ENCODE data around the gene KREMEN1.

KREMEN1 gene

DNA sequence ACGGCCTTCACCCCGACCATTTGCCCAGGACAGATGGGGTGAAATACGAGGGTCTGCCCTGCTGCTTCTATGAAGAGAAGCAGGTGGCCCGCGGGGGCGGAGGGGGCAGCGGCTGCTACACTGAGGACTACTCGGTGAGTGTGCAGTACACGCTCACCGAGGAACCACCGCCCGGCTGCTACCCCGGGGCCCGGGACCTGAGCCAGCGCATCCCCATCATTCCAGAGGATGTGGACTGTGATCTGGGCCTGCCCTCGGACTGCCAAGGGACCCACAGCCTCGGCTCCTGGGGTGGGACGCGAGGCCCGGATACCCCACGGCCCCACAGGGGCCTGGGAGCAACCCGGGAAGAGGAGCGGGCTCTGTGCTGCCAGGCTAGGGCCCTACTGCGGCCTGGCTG, 22.4 kb upstream of the KREMEN1 start:
- DNase-seq (ENCODE audit: low read depth) = no peak
- TF ChIP-seq, protein P1, sequence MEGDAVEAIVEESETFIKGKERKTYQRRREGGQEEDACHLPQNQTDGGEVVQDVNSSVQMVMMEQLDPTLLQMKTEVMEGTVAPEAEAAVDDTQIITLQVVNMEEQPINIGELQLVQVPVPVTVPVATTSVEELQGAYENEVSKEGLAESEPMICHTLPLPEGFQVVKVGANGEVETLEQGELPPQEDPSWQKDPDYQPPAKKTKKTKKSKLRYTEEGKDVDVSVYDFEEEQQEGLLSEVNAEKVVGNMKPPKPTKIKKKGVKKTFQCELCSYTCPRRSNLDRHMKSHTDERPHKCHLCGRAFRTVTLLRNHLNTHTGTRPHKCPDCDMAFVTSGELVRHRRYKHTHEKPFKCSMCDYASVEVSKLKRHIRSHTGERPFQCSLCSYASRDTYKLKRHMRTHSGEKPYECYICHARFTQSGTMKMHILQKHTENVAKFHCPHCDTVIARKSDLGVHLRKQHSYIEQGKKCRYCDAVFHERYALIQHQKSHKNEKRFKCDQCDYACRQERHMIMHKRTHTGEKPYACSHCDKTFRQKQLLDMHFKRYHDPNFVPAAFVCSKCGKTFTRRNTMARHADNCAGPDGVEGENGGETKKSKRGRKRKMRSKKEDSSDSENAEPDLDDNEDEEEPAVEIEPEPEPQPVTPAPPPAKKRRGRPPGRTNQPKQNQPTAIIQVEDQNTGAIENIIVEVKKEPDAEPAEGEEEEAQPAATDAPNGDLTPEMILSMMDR (conservative IDR thresholded peaks at IDR 0.05; ENCODE audit: low read length) = no peak

DNA sequence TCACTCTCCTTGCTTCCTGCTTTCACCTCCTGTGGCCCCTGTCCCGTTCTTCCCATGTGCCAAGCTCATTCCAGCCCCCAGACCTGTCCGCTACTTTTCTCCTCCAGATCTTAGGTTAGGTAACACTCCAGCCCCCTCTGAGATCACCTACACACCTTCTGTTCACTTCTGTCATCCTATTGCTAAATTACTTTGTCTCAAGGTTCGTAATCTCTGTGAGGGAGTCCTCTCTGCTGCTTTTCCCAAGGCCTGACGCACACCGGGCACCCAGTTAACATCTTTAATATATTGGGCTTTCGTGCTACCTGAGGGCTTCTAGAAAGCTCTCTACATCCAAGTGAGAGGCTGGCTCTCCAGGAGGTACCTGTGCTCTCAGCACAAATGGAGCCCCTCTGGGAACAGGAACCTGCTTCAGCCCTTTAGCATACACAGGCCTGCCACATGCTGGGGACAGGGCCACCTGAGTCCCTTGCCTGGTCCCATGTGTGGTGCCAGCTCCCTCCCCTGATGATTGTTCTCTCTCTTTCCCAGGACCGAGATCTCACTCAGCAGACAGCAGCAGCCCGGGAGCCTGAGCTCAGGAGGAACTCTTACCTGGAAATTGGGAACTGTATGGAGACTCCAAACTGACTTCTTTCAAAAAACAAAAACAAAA, 19.7 kb upstream of the KREMEN1 start:
- H3K4me3 ChIP-seq (ENCODE audit: low read length) = no peak overlapping the region
- no peak for DNase-seq (ENCODE audit: low read depth)
- TF ChIP-seq, protein P1 (conservative IDR thresholded peaks at IDR 0.05; ENCODE audit: low read length) = no peak

More for the DNA sequence above, 22.4 kb upstream of the KREMEN1 start:
- H3K4me3 ChIP-seq (ENCODE audit: low read length) = no peak overlapping the region

DNA sequence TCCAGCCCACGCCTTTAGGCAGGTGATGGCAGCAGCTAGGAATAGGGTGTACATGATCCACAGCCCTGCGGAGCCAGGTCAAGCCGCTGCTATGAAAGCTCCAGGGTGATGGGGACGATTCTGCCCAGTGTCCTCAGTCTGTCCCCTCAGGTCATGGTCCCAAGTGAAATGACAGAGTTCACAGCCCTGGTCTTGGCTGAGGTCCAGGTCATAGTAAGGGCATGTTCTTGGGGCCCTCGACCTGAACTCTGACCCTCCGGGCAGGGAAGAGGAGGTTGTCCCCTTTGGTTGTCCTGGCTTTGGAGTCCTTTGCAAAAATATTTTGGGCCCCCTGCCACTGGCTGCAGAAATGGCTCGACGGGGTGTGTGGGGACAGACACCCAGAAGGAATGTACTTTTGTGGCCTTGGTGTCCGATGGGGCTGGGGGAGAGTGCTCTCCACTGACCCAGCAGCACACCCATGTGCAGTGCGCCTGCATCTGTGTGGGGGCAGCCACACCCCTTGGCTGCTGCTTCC, 18.5 kb upstream of the KREMEN1 start:
- no peak overlapping the region for H3K4me3 ChIP-seq (ENCODE audit: low read length)
- DNase-seq (ENCODE audit: low read depth) = no peak
- TF ChIP-seq, protein P1 (conservative IDR thresholded peaks at IDR 0.05; ENCODE audit: low read length) = no peak

DNA sequence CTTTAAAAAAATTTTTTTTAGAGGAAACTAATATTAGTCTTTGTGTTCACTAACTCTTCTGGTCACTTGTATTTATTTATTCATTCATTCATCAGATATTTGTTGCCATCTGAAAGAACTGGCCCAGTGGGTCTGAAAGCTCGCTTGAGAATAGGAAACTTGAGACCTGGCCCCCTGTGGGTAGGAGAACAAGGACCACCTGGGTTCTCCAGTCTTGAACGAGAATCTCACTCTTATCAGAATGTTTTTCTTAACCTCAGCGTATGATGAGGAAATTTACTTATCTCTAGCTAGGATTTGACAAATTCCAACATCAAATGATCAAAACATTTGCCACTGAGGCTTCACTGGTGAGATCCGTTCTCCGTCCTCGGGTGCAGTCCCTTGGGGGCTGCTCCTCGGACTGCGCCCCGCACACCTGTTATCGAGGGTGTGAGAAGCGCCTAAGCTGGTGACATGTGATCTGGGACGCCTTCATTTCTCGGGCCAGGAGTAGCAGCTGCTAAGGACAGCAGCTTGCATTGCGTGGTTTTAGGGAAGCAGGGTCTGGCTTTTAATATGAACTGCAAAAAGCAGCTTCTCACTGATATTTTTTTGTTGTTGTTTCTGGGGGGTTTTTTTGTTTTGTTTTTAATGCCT, 17.5 kb upstream of the KREMEN1 start:
- no peak for DNase-seq (ENCODE audit: low read depth)
- no peak overlapping the region for H3K4me3 ChIP-seq (ENCODE audit: low read length)
- TF ChIP-seq, protein P1 (conservative IDR thresholded peaks at IDR 0.05; ENCODE audit: low read length) = no peak

DNA sequence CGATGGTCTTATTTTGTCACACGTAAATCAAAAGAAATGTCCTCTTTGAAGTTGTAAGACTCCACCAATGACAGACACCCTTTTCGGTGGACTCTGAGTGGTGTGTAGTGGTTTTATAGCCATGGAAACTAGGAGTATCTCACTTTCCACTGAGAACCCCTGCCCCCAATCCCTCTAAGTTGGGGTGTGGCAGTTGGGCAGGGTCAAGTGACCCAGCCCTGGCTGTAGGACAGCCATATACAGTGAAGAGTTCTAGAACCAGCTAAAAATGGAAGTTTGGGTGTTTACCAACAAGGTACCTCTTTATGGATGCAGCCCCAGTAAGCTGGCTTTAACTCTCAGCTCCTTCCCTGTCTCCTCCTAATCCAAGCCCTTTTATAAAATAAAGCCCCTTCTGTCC, 16.4 kb upstream of the KREMEN1 start:
- DNase-seq (ENCODE audit: low read depth) = no peak
- TF ChIP-seq, protein P1 (conservative IDR thresholded peaks at IDR 0.05; ENCODE audit: low read length) = no peak
- no peak overlapping the region for H3K4me3 ChIP-seq (ENCODE audit: low read length)

DNA sequence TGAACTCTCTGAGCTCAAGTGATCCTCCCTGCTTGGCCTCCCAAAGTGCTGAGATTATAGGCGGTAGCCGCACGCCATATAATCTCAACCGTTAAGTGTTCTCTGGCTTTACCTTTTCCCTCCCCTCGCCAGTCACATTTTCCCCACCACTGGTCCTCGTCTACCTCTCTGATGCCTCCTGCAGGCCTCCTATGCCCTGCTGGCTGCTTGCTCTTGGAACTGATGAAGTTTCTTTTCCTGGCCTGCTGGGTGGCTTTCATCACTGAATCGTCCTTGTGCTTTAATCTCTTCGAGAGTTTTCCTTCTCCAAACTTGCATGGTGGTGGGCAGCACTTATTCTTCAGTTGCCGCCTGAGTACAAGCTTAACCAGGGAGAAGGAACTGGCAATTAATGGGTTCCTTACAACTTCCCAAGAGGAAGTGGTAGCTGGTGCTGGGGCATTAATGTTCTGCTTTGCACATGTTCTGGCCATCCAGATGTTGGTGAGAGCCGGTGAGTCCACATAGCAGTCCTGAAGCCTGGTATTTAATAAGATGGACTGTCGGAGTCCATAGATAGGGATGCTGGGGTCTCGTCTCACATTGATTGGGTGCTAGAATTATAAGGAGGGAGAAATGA, 12.5 kb upstream of the KREMEN1 start:
- no peak overlapping the region for H3K4me3 ChIP-seq (ENCODE audit: low read length)
- TF ChIP-seq, protein P1 (conservative IDR thresholded peaks at IDR 0.05; ENCODE audit: low read length) = no peak
- no peak for DNase-seq (ENCODE audit: low read depth)
